NCI-H1417 (cell line): ENCODE results near the gene PPP1R14B.
A peak's percentile ranks its signal among the peaks of the same experiment; 100 is the strongest.

Source experiments
- DNase-seq, 3 experiments: peaks; one replicate each; lab custom pipeline; 2025; lab: John Stamatoyannopoulos, UW

Gene PPP1R14B

DNA sequence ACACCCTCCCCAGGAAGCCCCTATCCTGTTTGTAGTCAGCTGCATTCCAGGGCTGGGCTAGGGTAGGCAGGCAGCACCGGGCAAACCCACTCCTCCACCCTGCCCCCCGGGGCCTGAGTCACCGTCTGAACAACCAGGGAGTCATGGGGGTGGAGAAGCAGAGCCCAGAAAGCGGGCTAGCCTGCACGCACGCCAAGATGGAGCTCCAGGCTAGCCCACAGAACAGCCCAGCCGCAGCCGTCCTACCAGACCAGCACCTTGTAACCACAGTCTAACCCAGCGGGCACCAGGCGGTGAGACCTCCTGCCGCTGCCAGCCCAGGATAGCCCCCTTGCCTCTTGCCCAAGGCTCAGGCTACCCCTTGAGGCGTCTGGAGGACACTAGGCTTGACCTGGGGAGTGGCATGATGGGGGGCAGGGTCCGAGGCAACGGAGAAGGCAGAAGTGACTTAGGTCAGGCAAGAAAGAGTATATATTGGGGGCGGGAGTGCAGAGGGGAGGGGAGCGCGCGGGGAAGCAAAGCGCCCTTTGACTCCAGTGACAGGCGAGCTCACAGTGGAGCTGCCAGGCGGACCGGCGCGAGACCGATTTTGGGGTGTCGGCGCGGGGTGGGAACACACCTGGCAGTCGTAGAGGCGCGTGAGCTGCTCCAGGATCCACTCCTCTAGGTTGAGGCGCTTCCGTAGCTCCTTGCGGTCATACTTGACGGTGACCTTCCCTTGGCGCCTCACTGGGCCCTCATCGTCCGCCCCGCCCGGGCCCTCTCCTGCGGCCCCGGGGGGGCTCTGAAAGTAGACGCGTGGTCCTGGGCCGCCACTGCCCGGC, 734 bp downstream of the PPP1R14B start:
- DNase-seq: peak in 2 of 3 experiments; percentile 61 to 67

DNA sequence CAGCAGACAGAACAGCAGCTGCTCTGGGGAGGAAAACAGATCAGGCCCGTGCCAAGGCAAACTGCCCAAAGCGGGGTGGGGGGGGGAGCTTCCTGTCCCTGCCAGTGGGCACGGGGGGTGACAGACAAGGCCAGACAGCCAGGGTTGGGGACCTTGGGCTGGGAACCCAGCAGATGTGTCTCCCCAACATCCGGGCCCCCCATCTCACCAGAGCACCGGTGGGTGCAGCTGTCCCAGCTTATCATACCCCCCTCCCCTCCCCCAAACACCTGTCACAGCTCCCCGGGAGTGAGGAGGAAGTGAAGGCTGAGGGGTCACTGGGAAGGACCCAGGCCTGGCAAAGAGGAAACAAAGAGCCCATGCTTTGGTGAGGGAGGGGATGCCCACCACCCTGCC, 1.3 kb downstream of the PPP1R14B start:
- DNase-seq: peak in 1 of 3 experiments; percentile 54

DNA sequence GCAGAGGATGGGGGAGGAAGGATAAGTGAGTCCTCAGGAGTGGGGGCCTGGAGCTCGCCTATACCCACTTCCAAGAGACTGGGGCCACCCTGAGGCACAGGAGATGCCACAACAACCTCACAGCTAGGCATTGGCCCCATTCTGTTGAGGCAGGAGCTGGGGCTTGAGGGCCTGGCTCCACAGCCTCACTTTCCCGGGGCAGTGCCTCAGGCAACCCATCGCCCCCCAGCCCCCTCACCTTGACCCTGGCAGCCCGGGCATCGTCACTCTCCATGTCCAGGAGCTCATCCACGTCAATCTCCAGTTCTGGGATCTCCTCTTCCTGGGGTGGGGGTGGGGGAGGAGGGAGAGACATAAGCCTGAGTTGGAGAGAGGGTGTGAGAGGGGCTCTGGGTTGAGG, 1.8 kb downstream of the PPP1R14B start:
- DNase-seq: no peak

DNA sequence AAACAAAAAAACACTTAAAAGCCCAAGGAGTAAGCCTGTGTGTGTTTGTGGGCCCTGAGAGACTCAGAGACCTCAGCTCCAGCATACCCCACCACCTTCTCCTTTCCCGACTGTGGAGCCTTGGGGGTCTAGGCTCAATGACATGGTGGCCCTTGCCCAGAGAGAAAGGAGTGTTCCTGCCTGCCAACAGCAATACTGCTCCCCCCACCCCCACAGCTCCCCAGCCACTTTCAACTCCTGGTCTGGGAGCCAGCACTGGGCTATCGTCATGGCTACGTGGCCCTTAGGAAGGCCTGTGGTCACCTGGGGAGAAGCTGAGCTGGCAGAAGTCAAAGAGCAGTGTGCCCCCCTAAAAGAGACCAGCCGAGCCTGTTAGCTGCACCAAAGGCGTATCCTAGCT, 2.6 kb downstream of the PPP1R14B start:
- no peak for DNase-seq

DNA sequence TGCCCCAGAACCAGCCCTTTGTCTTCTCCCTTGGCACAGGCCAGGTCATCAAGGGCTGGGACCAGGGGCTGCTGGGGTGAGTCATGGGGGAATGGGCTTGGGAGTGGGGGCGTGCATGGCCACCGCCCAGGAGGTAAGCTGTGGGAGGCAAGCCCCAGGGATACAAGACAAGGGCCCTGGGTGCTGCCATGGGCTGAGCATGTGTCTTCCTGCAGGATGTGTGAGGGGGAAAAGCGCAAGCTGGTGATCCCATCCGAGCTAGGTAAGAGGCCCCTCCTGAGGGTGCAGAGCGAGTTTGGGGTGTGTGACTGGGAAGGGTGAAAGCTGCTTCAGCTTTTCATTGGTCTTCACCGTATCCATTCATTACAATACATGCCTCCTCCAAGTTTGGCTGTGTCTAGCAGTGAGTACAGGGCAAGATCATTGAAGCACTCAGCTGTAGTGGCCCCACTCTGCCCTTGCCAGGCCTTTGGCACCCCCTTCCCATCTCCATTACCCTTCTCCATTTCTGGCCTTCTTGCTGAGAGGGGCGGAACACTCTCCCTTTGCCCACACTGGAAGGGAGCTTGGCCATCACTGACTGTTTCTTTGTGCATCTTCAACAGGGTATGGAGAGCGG, 3.4 kb downstream of the PPP1R14B start:
- no peak for DNase-seq

DNA sequence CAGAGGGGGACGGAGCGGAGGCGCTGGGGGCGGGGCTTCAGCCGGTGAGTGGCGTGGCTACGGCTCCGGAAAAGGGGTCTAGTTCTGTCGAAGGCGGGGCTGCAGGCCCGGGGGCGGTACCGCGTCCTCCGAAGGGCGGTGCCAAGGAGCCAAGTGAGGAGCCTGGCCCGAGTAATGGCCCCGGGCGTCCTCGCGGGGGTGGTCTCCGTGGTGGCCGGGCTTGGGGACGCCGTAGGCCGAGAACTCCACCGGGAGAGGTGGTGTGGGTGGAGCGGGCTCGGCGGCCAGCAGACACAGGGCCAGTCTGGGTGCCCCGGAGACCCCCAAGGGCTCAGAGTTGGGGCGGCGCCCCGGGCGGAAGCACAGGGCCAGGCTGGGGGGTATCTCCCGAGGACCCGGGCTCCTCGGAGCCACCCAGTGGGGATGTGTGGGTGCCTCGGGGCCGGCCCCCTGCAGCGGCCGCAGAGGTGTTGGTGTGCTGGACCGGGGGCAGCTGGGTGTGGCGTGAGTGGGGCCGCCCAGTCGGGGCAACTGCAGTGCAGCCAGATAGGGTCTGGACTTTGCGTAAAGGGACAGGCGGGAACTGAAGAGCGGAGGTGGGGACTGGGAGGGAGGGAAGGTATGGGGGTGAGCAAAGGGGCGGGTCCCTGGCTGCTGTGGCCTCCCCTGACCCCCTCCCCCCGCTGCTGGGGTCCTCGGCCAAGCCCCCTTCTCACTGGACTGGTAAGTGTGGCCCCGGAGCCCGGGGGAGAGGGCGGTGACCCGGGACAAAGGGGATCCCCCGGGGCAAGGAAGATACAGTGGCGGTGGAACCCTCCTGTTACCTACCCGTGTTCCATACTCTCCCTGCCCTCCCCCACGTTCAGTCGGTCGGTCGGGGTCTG, 5.0 kb downstream of the PPP1R14B start:
- DNase-seq: peak; percentile 9 to 55 (median 36)

DNA sequence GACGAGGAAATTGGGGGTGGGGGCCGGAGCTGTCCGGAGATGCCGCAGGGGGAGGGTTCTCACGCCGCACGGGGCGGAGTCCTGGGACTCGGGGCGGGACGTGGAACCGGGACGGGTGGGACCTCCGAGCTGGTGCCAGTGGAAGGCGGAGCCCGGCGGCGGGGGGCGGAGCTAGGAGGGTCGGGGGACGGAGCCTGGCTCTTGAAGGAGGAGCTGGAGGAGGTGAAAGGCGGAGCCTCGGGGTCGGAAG, 5.6 kb downstream of the PPP1R14B start:
- DNase-seq: peak; percentile 97 to 99 (median 98)

DNA sequence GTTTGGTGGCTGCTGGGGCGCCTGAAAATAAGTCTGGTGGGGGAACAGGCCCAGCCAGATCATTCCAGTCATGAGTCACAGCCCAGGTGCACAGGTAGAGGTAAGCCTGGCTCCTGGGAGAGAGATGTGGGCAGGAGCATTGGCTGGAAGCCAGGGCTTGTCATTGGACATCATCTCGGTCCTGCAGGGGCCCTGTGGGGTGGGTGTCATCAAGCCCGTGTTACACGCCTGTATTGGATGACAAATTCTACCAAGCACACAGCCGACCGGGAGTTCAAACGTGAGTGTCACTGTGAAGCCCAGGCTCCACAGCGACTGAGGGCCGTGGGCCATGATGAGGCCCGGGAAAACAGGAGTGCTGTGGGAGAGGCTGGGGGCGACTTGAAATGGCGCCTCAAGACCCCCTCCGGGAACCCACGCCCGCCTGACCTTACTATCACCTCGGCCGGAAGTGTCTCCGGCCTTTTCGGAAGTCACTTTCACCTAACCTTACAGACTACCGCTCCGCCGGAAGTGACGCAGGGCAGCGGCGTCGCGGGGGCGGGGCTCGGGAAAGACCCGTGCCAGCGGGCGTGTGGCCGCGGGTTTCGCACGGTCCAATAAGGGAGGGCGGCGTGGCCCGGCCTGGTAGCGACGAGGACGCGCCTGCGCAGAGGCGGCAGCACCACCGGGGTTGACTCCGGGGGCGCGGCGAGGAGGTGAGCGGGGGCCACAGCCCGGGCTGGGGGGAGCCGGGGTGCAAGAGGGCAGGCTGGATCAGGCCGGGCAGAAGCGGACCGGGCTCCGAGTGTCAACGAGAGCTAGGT, 6.1 kb downstream of the PPP1R14B start, which contains the start of gene FKBP2:
TSS of gene FKBP2 (plus strand) at position 661 of the 806 bp plus-strand sequence. CDS start 1,293 bp downstream, outside the sequence.
- DNase-seq: peak; percentile 96 to 99 (median 99)

DNA sequence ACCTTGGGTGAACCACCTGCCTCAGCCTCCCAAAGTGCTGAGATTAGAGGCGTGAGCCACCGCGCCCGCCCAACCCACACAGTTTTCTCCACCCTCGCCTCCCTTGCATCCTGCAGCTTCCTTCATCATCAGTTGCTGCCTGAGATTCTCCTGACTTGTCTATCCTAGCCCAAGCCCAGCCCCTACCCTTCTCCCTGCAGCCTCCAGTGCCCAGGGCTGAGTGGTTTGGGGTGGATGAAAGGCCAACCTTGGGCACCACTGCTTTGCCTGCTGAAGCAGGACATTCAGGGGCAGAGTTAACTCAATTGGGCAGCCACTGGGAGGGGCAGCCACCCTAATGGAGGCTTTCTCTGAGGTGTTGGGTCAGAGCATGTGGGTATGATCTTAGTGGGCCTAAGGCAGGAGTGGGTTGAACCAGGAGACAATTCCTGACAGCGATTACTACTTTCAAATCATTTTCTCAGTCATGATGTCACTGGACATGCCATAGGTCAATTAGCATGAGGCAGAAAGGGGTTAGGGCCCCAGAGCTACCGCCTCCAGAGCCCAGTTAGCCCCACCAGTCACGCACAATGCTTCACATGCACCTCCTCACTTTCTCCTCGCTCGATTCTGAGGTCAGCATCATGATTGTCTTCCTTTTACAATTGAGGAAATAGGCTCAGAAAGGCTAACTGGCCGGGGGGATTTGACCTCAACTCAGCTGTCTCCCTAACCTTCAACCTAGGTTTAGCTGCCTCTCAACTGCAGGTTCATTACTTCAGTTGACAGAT, 6.9 kb downstream of the PPP1R14B start:
- DNase-seq: no peak

DNA sequence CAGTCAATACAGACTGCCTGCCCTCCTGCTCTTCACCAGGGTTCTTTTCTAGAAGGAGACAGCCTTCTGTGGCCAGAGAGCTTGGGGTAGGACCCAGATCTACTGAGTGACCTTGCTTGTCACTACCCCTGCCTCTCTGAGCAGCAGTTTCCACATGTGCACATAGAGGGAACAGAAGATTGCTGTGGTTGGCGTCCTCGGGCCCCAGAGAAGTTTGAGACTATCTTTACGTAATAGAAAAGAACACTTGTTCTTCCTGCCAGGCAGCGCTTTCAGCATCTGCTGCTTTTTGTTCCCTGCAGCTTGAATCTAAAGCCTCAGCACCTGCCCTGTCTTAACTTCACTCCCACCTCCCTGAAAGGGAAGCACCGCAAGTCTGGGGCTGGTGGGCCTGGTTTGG, 7.7 kb downstream of the PPP1R14B start:
- no peak for DNase-seq

DNA sequence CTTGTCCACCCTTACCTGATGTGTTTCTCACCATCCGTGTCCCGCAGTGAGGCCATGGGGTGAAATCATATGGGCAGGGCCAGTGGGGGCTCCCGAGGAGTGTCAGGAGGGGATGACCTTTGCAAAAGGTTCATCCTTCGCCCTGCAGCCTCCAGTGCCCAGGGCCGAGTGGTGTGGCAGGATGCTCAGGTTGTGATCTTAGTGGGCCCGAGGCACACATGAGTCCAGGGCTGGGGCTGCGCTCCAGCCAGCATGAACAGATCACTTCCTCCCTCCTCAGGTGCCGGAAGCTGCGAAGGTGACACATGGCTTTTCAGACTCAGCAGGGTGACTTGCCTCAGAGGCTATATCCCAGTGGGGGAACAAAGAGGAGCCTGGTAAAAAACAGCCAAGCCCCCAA, 8.7 kb downstream of the PPP1R14B start:
- peak in 2 of 3 experiments; percentile 64 to 77 for DNase-seq

DNA sequence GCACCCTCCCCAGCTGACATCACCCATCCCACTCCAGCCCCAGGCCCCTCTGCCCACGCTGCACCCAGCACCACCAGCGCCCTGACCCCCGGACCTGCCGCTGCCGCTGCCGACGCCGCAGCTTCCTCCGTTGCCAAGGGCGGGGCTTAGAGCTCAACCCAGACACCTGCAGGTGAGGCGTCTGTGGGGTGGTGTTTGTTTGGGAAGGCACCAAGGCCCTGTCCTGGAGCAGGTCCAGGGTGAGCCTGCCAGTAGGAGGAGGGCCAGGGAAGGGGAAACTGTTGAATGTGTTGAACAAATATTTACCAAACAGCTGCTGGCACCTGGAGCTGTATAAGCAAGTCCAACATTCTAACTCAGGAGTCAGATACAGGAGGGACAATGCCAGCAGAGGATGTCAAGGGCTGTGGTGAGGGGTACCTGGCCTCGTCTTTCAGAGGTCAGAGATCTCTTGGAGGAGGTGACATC, 9.2 kb downstream of the PPP1R14B start:
- peak in 2 of 3 experiments; percentile 91 to 95 for DNase-seq

DNA sequence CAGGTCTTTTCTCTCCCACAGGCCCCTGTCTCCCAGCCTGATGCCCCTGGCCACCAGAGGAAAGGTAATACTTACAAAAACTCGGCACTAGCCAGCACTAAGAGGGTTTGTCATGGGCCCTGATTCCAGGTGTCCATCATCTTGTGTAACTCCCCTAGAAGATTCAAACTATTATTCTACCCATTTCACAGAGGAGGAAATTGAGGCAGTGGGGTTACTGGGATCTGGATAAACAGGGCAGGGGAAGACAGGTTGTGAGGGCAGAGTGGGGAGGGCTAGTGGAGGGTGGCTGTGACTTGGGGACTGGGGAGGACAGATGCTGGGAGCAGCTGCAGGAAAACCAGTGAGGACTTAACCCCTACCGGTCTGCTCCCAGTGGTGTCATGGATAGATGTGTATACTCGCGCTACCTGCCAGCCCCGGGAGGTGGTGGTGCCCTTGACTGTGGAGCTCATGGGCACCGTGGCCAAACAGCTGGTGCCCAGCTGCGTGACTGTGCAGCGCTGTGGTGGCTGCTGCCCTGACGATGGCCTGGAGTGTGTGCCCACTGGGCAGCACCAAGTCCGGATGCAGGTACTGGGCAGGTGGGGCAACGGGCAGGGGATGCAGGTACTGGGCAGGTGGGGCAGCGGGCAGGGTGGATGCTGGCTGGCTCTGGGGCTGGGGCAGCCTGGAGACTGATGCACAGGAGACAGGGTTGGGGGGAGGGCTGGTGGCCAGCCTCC, 11.1 kb downstream of the PPP1R14B start:
- DNase-seq: peak in 1 of 3 experiments; percentile 26

DNA sequence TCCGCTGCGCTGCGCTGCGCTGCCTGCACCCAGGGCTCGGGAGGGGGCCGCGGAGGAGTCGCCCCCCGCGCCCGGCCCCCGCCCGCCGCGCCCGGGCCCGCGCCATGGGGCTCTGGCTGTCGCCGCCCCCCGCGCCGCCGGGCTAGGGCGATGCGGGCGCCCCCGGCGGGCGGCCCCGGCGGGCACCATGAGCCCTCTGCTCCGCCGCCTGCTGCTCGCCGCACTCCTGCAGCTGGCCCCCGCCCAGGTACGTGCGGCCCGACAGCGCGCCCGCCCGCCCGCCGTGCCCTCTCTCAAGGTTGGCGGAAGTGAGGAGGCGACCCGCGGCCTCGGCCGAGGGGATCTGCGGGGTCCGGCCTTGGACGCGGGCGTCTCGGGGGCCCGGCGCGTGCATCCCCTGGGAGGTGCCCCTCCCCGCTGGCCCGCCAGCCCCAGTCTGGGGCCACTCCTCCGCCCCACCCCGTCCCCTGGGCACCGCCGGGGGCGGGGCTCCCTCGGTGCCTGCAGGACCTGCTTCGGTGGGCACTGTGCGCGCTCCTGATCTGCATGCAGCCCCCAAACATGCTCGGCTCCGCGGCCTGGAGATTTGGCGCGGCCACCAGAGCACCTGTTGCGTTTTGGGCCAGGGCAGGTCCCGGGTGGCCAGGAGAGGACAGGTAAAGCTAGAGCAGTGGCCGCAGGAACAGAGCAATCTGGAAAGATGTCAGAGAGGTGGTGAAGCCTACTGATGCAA, 11.9 kb downstream of the PPP1R14B start:
- peak; percentile 33 to 68 (median 66) for DNase-seq

DNA sequence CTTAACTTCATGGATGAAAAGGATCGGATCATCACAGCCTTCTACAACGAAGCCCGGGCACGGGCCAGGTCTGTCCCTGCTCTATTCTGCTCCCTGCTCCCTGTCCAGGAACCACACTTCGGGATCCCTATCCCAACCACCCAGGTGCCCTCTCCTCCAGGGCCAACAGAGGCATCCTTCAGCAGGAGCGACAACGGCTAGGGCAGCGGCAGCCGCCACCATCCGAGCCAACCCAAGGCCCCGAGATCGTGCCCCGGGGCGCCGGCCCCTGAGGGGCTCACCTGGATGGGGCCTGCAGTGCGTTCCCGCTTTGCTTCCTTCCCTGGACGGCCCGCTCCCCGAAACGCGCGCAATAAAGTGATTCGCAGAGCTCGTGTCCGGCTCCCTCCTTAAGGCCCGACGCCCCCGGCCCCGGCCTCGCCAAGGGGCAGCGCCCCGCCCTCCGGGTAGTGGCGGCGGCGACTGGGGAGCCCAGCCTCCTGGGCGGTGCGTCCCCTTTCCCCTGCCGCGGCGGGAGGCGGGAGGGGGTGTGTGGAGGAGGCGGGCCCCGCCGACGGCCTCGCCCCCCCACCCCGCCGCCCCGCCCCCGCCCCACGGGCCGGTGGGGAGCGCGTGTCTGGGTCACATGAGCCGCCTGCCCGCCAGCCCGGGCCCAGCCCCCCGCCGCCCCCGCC, 12.7 kb downstream of the PPP1R14B start, which contains the start of gene VEGFB:
TSS of gene VEGFB (plus strand) at position 672 of the 674 bp plus-strand sequence. CDS start 250 bp downstream, outside the sequence.
- DNase-seq: peak; percentile 49 to 78 (median 76)

DNA sequence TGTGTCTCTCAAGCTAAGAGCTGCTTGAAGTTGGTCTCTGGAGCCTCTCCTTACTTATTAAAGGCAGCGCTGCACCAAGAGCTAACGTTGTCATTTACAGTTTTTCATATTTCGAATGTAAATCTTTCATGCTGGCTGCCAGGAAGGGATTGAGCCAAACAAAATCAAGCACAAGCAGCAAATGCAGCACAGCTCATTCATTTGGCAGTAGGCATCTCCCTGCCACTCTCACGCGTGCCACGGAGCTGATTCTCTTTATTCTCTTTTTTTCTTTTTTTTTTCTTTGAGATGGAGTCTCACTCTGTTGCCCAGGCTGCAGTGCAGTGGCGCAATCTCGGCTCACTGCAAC, 13.8 kb downstream of the PPP1R14B start:
- DNase-seq: no peak

DNA sequence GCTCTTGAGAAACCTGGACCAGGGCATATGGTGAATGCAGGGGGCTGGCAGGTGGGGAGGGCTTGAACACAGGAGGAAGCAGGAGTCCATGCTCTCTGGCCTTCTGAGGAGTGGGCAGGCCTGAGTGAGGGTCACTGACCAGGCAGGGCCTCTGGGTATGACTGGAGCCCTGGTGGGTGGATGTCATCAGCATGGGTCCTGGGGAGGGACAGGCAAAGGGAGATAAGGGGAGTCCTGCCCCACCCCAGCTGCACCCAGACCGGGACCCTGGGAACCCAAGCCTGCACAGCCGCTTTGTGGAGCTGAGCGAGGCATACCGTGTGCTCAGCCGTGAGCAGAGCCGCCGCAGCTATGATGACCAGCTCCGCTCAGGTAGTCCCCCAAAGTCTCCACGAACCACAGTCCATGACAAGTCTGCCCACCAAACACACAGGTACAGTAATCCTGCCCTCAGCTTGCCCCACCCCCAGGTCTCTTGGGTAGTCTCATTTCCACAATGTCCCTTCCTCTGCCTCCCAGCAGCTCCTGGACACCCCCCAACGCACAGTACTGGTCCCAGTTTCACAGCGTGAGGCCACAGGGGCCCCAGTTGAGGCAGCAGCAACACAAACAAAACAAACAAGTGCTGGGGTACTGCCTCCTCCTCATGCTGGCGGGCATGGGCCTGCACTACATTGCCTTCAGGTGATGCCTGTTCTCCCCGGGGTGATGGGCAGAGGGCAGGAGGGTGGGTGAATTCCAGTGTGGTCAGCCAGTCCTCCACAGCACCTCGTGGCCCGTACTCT, 14.4 kb downstream of the PPP1R14B start:
- no peak for DNase-seq

DNA sequence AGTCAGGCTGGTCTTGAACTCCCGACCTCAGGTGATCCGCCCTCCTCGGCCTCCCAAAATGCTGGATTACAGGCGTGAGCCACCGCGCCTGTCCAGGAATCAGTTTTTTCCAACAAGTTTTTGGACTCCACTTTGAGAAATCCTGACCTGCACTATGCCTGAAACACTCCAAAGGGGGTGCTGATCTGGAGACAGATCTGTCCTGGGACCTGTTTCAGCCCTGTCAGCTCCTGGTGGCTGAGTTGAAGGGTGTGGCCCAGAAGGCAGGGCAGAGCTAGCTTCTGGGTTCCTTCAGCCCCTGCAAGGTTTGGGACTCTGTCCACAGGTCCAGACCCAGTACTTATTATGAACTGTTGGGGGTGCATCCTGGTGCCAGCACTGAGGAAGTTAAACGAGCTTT, 15.2 kb downstream of the PPP1R14B start:
- no peak for DNase-seq
